ENCODE results near the gene INVS. TPM values are rescaled to one million over a fixed set of nuclear protein-coding genes. Genes with fewer than 3 reads are reported as not detected.

The INVS gene
- total and polyA plus RNA-seq, 2 of the 13 experiments (the other 11 are each of a cell fraction or from before 2014, with no cell fraction given): 11.3 to 16.3 TPM

GRCh38 chr9:100193078-100193477 is 94.0 kb downstream of the INVS start:
- Histone ChIP-seq H3K27ac (ENCODE audit: extremely low read length, insufficient read depth, low read length) (no peak overlapping the region), H3K4me3 (replicated peaks in 1 of 3; ENCODE audit: insufficient read depth in 1 of 3, low read depth in 2 of 3, low read length in 3 of 3) (no peak overlapping the region), H2AFZ (ENCODE audit: low read length) (no peak overlapping the region), H3K36me3 (replicated peaks in 1 of 2; ENCODE audit: control insufficient read depth in 1 of 2, insufficient read depth in 2 of 2, low read length in 2 of 2) (no peaks in the 10 kb centered on the region), H3K27me3 (ENCODE audit: control insufficient read depth in 1 of 2, insufficient read depth in 2 of 2, low read length in 2 of 2) (no peaks in the 10 kb centered on the region), H3K9ac (ENCODE audit: insufficient read depth, low read depth, low read length) (no peak overlapping the region), H3K79me2 (ENCODE audit: insufficient read depth, low read length) (no peaks in the 10 kb centered on the region), H3K4me2 (ENCODE audit: low read depth, low read length) (no peak overlapping the region), H3K4me1 (ENCODE audit: insufficient read depth, low read length) (0 out of 2 replicates have a peak, but pooled peaks cover 6% of the 10 kb centered on the region), H4K20me1 (ENCODE audit: insufficient read depth, low read length) (no peaks in the 10 kb centered on the region), H3K9me3 (ENCODE audit: low read length) (peaks cover 22% of the 10 kb centered on the region)
- BruUV-seq (replicated peaks): no TSS peak
- TF ChIP-seq SMC3 (IDR thresholded peaks at IDR 0.05; ENCODE audit: low read length) (no peak), ZNF280D (CRISPR knock-in tag; IDR thresholded peaks at IDR 0.05) (no peak), ATF6 (CRISPR knock-in tag; conservative IDR thresholded peaks at IDR 0.05) (no peak), SALL2 (CRISPR knock-in tag; IDR thresholded peaks at IDR 0.05) (no peak), ZFP37 (CRISPR knock-in tag; IDR thresholded peaks at IDR 0.05; ENCODE audit: borderline replicate concordance) (no peak), HMGXB4 (CRISPR knock-in tag; IDR thresholded peaks at IDR 0.05; ENCODE audit: borderline replicate concordance in 1 of 2, low read depth in 1 of 2) (no peak), RFXAP (CRISPR knock-in tag; IDR thresholded peaks at IDR 0.05; ENCODE audit: borderline replicate concordance) (no peak), MAFF (IDR thresholded peaks at IDR 0.05; ENCODE audit: low read depth, low read length) (peak; percentile 86), MAFK (conservative IDR thresholded peaks at IDR 0.05 in 1 of 2, IDR thresholded peaks at IDR 0.05 in 1 of 2; ENCODE audit: low read length in 2 of 2) (peak; percentile 75 to 91), NFIC (IDR thresholded peaks at IDR 0.05; ENCODE audit: low read length) (no peak)
- FAIRE-seq (no peak), DNase-seq (ENCODE audit: low spot score) (no peak), ATAC-seq (no peak)
- in situ Hi-C loops (cut with HindIII; ENCODE audit: extremely low pct_ligation_motif_present, low pct_unique_long_range_greater_than_20kb): no loop called here
- ChIA-PET POLR2A (no interaction called here), CTCF (ENCODE audit: low intra/inter-chr PET ratio, low total read pairs) (no interaction called here)
- WGBS (ENCODE audit: low lambda C conversion rate): 100% methylated on average over 3 of the region's 3 CpGs
- intact Hi-C loops (cut with micrococcal nuclease; ENCODE audit: unreplicated experiment): no loop called here

Data from HepG2 (cell line).